Esophagus muscularis mucosa (tissue), 4 donors: Measurements from ENCODE around the gene ATG13. TPM values are rescaled to one million over a fixed set of nuclear protein-coding genes. Genes with fewer than 3 reads are reported as not detected.
"Not testable (repeated sequence)": the region's sequence is repeated elsewhere in the genome, so short reads cannot be mapped to it uniquely, and the experiment has no call there.

Experiments used
- DNase-seq: peaks from one replicate; pipeline ENCODE4 v3.0.0-alpha.2; 2017; ENCODE audit errors: extremely low spot score
- H3K27ac ChIP-seq, 4 donors: fragments of 200-600 bp; sonication (generic); replicated peaks in 1 of 4; 1 replicate in 3 of 4; 2 replicates in 1 of 4; pipeline ENCODE4 v1.5.1; 2016 to 2019; ENCODE audit warnings: mild to moderate bottlenecking in 1 of 4
- H3K27me3 ChIP-seq, 4 donors: fragments of 200-600 bp; sonication (generic); one replicate each; pipeline versions ENCODE4 v1.5.1 to v1.6.0; 2016 to 2019
- H3K36me3 ChIP-seq, 4 donors: fragments of 200-600 bp; sonication (generic); one replicate each; pipeline ENCODE4 v1.5.1; 2016 to 2019
- H3K4me1 ChIP-seq, 4 donors: fragments of 200-600 bp; sonication (generic); one replicate each; pipeline ENCODE4 v1.5.1; 2016 to 2019
- H3K4me3 ChIP-seq, 4 donors: fragments of 200-600 bp; sonication (generic); 1 replicate in 2 of 4; 2 replicates in 2 of 4; pipeline ENCODE4 v1.5.1; 2016 to 2019; ENCODE audit warnings: mild to moderate bottlenecking in 4 of 4, moderate library complexity in 1 of 4
- H3K9me3 ChIP-seq, 4 donors: fragments of 200-600 bp; sonication (generic); 1 replicate in 3 of 4; 2 replicates in 1 of 4; pipeline ENCODE4 v1.5.1; 2016 to 2019
- CTCF ChIP-seq, 3 experiments: fragments of 200-600 bp in 2 of 3; fragments of 450-650 bp in 1 of 3; sonication (generic) in 2 of 3; IDR thresholded peaks; one replicate each; pipeline ENCODE4 v1.5.1; 2017 to 2019; ENCODE audit warnings: antibody characterized with exemption in 3 of 3, mild to moderate bottlenecking in 2 of 3, moderate library complexity in 1 of 3
- EP300 ChIP-seq: sonication (generic); formaldehyde crosslinking; IDR thresholded peaks from one replicate; pipeline ENCODE4 v1.6.1; 2017; ENCODE audit warnings: antibody characterized with exemption
- POLR2A ChIP-seq: fragments of 450-650 bp; IDR thresholded peaks from one replicate; pipeline ENCODE4 v1.6.1; 2017; ENCODE audit warnings: antibody characterized with exemption, moderate library complexity, mild to moderate bottlenecking, low read depth
- POLR2AphosphoS5 ChIP-seq, 2 donors: sonication (generic); formaldehyde crosslinking; IDR thresholded peaks; one replicate each; pipeline ENCODE4 v1.6.1; 2017; ENCODE audit warnings: antibody characterized with exemption in 2 of 2
- WGBS: methylation state at CpG from one replicate; pipeline ENCODE4 v1.1.5; 2018; 5-methylcytosine and 5-hydroxymethylcytosine counted together
- intact Hi-C: fragments of 100-400 bp; cut with DNase I; formaldehyde crosslinking; loops from one replicate; pipeline ENCODE4 v1.15.1; 2023
- total RNA-seq, 4 donors: library from RNA; depleted of rRNA; stranded (reverse); fragments of >200 nt; gene quantifications; one replicate each; pipeline versions ENCODE4 v1.1.0 to v1.2.1, GENCODE V29; 2016

ATG13 gene
- total RNA-seq, 4 donors from 2014 or later = 68.7 to 74.3 (median 72.1) TPM

DNA sequence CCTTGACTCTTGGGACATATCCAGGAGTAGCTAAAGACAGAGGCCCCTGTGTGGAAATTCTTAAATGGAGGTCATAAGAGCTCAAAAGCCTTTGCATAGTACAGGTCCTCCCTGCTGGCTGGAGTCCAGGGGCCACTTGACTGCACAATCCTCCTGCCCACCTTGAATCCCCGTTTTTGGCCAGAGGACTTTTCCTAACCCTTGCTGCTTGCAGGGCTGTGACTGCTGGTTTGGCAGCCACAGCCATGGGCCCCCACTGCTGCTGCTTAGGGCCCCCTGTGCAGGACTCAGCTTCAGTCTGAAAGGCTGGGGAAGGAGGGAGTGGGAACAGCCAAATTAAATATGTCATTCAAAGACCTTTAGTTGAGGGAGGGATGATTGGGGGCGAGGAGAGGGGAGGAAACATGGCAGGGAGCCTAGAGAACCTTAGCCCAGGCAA lies 49.7 kb downstream of the ATG13 start:
- no peak for DNase-seq
- 53% methylated on average over 2 of the region's 2 CpGs for WGBS
- no peaks in the 10 kb centered on the region for H3K9me3 ChIP-seq

GRCh38 chr11:46668480-46669085 lies 51.2 kb downstream of the ATG13 start:
- no peak for DNase-seq
- no peak overlapping the region for H3K4me3 ChIP-seq
- WGBS = 89% methylated on average over 11 of the region's 12 CpGs
- intact Hi-C loops = no loop called here
- H3K27ac ChIP-seq = peak overlapping the region; percentile 59 to 70 (median 66)
- TF ChIP-seq POLR2AphosphoS5 (IDR thresholded peaks at IDR 0.05) = no peak
- TF ChIP-seq EP300 = no peak
- no peak for TF ChIP-seq CTCF (IDR thresholded peaks at IDR 0.05)
- TF ChIP-seq POLR2A = no peak
- no peaks in the 10 kb centered on the region for H3K27me3 ChIP-seq
- H3K36me3 ChIP-seq = peaks cover 69 to 100% (median 95%) of the 10 kb centered on the region in 4 donors
- H3K4me1 ChIP-seq = peaks cover 32 to 43% (median 32%) of the 10 kb centered on the region in 4 donors
- H3K9me3 ChIP-seq = no peaks in the 10 kb centered on the region

More for the DNA sequence above, 49.7 kb downstream of the ATG13 start:
- Histone ChIP-seq H3K27ac (peak overlapping the region; percentile 59 to 70 (median 66)), H3K4me1 (peaks cover 32 to 46% (median 34%) of the 10 kb centered on the region in 4 donors), H3K4me3 (no peak overlapping the region), H3K27me3 (no peaks in the 10 kb centered on the region), H3K36me3 (peaks cover 60 to 100% (median 92%) of the 10 kb centered on the region in 4 donors)
- intact Hi-C loops = no loop called here
- no peak for TF ChIP-seq POLR2AphosphoS5 (IDR thresholded peaks at IDR 0.05)
- no peak for TF ChIP-seq CTCF (IDR thresholded peaks at IDR 0.05)
- TF ChIP-seq EP300 = no peak
- TF ChIP-seq POLR2A = no peak

- no peak for TF ChIP-seq POLR2A
- no peak for TF ChIP-seq POLR2AphosphoS5 (IDR thresholded peaks at IDR 0.05)
- peak in 1 of 3 experiments; percentile 16 for TF ChIP-seq CTCF (IDR thresholded peaks at IDR 0.05)
- no peak for DNase-seq
- H3K27ac ChIP-seq = peak overlapping the region in 3 of 4 donors; percentile 5 to 12 (median 11)
- WGBS = 68% methylated on average over 3 of the region's 3 CpGs
- peaks cover 32 to 50% (median 43%) of the 10 kb centered on the region in 4 donors for H3K4me1 ChIP-seq
- H3K27me3 ChIP-seq = no peaks in the 10 kb centered on the region
- H3K4me3 ChIP-seq = no peak overlapping the region
- intact Hi-C loops = no loop called here
- peaks cover 61 to 94% (median 89%) of the 10 kb centered on the region in 4 donors for H3K36me3 ChIP-seq
- H3K9me3 ChIP-seq = no peaks in the 10 kb centered on the region
Measured at GRCh38 chr11:46669711-46670139, 52.4 kb downstream of the ATG13 start.

DNA sequence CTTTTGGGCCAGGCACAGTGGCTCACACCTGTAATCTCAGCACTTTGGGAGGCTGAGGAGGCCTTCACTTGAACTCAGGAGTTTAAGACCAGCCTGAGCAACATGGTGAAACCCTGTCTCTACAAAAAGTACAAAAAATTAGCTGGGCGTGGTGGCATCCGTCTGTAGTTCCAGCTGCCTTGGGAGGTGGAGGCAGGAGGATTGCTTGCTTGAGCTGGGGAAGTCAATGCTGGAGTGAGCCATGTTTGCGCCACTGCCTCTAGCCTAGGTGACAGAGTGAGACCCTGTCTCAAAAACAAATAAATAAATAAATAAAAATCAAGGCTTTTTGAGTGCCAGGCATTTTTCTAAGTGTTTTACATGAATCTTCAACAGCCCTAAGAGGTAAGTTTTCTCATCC lies 53.2 kb downstream of the ATG13 start:
- H3K4me3 ChIP-seq, intact Hi-C loops, H3K9me3 ChIP-seq, H3K27me3 ChIP-seq, DNase-seq: not testable (repeated sequence)
- Histone ChIP-seq H3K36me3 (peaks cover 56 to 87% (median 81%) of the 10 kb centered on the region in 4 donors), H3K27ac (peak overlapping the region in 1 of 4 donors; percentile 5), H3K4me1 (peaks cover 34 to 58% (median 51%) of the 10 kb centered on the region in 4 donors)
- WGBS = 93% methylated on average over 3 of the region's 3 CpGs

- peaks cover 33 to 58% (median 52%) of the 10 kb centered on the region in 4 donors for H3K4me1 ChIP-seq
- H3K27me3 ChIP-seq = no peaks in the 10 kb centered on the region
- 86% methylated on average over 10 of the region's 10 CpGs for WGBS
- DNase-seq = no peak
- H3K4me3 ChIP-seq = no peak overlapping the region
- intact Hi-C loops = no loop called here
- no peaks in the 10 kb centered on the region for H3K9me3 ChIP-seq
- H3K27ac ChIP-seq = peak overlapping the region in 1 of 4 donors; percentile 23
- H3K36me3 ChIP-seq = peaks cover 55 to 78% (median 73%) of the 10 kb centered on the region in 4 donors
- no peak for TF ChIP-seq POLR2AphosphoS5 (IDR thresholded peaks at IDR 0.05)
- no peak for TF ChIP-seq EP300
- no peak for TF ChIP-seq CTCF (IDR thresholded peaks at IDR 0.05)
- no peak for TF ChIP-seq POLR2A
Measured at GRCh38 chr11:46671958-46672315, 54.6 kb downstream of the ATG13 start.
